Stimulated activated CD4-positive, alpha-beta T cell treated with anti-CD3 and anti-CD28 coated beads, Interleukin-1b, Interleukin-23, amount 100 ng/mL, for 48 hours (primary cell): ENCODE data around the gene RALGPS1.
"Not testable (repeated sequence)": the region's sequence is repeated elsewhere in the genome, so short reads cannot be mapped to it uniquely, and the experiment has no call there.

ENCODE experiments used
- DNase-seq: peaks from one replicate; pipeline ENCODE4 v3.0.0-alpha.2; 2020

The RALGPS1 gene

GRCh38 chr9:126989847-126990842, 75.6 kb downstream of the RALGPS1 start:
- DNase-seq = no peak

- no peak for DNase-seq
Observed at GRCh38 chr9:126991183-126991582, 76.6 kb downstream of the RALGPS1 start.

- no peak for DNase-seq
Observed at GRCh38 chr9:126992427-126992826, 77.8 kb downstream of the RALGPS1 start.

GRCh38 chr9:126999315-127000068, 84.9 kb downstream of the RALGPS1 start:
- no peak for DNase-seq

GRCh38 chr9:127004946-127005769, 90.6 kb downstream of the RALGPS1 start:
- peak; percentile 83 for DNase-seq

GRCh38 chr9:127005770-127006314, 91.3 kb downstream of the RALGPS1 start:
- DNase-seq = no peak

GRCh38 chr9:127007638-127008037, 93.1 kb downstream of the RALGPS1 start:
- no peak for DNase-seq

GRCh38 chr9:127008076-127008475, 93.5 kb downstream of the RALGPS1 start:
- no peak for DNase-seq

- DNase-seq = no peak
Observed at GRCh38 chr9:127011772-127012171, 97.2 kb downstream of the RALGPS1 start.

- no peak for DNase-seq
Observed at GRCh38 chr9:127012250-127012649, 97.7 kb downstream of the RALGPS1 start.

- DNase-seq = no peak
Observed at GRCh38 chr9:127013597-127013996, 99.0 kb downstream of the RALGPS1 start.

- no peak for DNase-seq
Observed at GRCh38 chr9:127014216-127014909, 99.8 kb downstream of the RALGPS1 start.

GRCh38 chr9:127014910-127015540, 100.4 kb downstream of the RALGPS1 start:
- DNase-seq = no peak

- DNase-seq = no peak
Observed at GRCh38 chr9:127015921-127016512, 101.4 kb downstream of the RALGPS1 start.

GRCh38 chr9:127017979-127018378, 103.4 kb downstream of the RALGPS1 start:
- not testable (repeated sequence) for DNase-seq

GRCh38 chr9:127018935-127019334, 104.4 kb downstream of the RALGPS1 start:
- DNase-seq = no peak

- no peak for DNase-seq
Observed at GRCh38 chr9:127020036-127020801, 105.6 kb downstream of the RALGPS1 start.

GRCh38 chr9:127020802-127021078, 106.2 kb downstream of the RALGPS1 start:
- no peak for DNase-seq

GRCh38 chr9:127021664-127022363, 107.2 kb downstream of the RALGPS1 start:
- no peak for DNase-seq
